ENCODE measurements around the gene AP1S3. TPM values are rescaled to one million over a fixed set of nuclear protein-coding genes. Genes with fewer than 3 reads are reported as not detected.
"Not testable (repeated sequence)": the region's sequence is repeated elsewhere in the genome, so short reads cannot be mapped to it uniquely, and the experiment has no call there.

AP1S3 gene
- total RNA-seq, 2 donors from 2014 or later = 2.2 to 3.5 TPM

DNA sequence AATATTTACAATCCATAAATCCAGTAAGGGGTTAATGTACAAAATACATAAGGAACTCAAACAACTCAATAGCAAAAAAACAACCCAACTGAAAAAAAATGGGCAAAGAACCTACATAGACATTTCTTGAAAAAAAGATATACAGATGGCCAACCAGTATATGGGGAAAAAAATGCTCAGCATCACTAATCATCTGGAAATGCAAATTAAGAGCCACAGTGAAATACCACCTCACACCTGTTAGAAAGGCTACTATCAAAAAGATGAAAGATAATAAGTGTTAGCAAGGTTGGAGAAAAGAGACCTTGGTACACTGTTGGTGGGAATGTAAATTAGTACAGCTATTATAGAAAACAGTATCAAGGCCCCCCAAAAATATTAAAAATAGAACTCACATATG lies 14.6 kb downstream of the AP1S3 start:
- Histone ChIP-seq H3K27me3 (no peaks in the 10 kb centered on the region), H3K27ac (no peak overlapping the region), H3K4me1 (no peaks in the 10 kb centered on the region), H3K4me3 (no peak overlapping the region), H3K36me3 (no peaks in the 10 kb centered on the region), H3K9me3 (no peaks in the 10 kb centered on the region)
- TF ChIP-seq, protein P1, sequence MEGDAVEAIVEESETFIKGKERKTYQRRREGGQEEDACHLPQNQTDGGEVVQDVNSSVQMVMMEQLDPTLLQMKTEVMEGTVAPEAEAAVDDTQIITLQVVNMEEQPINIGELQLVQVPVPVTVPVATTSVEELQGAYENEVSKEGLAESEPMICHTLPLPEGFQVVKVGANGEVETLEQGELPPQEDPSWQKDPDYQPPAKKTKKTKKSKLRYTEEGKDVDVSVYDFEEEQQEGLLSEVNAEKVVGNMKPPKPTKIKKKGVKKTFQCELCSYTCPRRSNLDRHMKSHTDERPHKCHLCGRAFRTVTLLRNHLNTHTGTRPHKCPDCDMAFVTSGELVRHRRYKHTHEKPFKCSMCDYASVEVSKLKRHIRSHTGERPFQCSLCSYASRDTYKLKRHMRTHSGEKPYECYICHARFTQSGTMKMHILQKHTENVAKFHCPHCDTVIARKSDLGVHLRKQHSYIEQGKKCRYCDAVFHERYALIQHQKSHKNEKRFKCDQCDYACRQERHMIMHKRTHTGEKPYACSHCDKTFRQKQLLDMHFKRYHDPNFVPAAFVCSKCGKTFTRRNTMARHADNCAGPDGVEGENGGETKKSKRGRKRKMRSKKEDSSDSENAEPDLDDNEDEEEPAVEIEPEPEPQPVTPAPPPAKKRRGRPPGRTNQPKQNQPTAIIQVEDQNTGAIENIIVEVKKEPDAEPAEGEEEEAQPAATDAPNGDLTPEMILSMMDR (IDR thresholded peaks at IDR 0.05) = no peak
- DNase-seq (ENCODE audit: low spot score) = no peak

DNA sequence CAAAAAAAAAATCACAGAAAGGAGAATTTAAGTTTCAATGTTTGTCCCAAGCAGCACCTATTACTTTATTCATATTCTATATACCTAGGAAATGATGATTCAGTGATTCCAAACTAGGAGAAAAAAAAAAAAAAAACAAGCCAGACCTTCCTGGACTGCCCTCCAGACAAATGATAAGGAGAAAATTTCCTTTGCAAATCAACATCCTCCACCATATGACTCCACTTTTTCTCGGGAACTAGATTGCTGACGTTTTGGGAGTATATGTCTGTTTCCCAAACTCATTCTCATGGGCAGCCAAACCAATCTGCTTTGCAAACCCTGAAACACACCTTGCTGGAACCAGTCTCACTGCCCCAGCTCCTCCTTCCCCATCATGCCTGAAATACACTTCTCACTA lies 16.8 kb downstream of the AP1S3 start:
- TF ChIP-seq, protein P1 (IDR thresholded peaks at IDR 0.05) = no peak
- DNase-seq (ENCODE audit: low spot score) = no peak
- H3K27me3 ChIP-seq = no peaks in the 10 kb centered on the region
- no peak overlapping the region for H3K4me3 ChIP-seq
- H3K27ac ChIP-seq = no peak overlapping the region
- H3K36me3 ChIP-seq = no peaks in the 10 kb centered on the region
- H3K4me1 ChIP-seq = no peaks in the 10 kb centered on the region
- H3K9me3 ChIP-seq = no peaks in the 10 kb centered on the region

DNA sequence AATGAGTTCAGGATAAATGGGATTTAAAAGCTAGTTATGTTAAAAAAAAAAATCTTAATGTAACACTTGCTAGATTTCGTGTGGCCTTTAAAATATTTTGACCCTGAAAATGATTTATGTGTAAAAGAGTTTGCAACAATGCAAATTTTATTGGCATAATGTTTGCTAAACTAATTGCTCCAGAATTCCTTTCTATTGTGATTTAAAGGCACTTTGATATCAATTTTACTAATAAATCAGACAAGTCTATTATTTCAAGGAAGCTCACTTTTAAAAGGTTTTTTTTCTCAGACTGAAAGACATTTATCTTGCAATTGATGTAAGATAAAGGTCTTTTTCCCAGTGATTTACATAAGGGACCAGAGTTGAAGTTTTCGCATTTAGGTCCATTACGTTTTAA lies 17.5 kb downstream of the AP1S3 start:
- H3K27me3 ChIP-seq = no peaks in the 10 kb centered on the region
- no peak overlapping the region for H3K27ac ChIP-seq
- no peak for DNase-seq (ENCODE audit: low spot score)
- H3K36me3 ChIP-seq = no peaks in the 10 kb centered on the region
- TF ChIP-seq, protein P1 (IDR thresholded peaks at IDR 0.05) = no peak
- H3K9me3 ChIP-seq = no peaks in the 10 kb centered on the region
- no peaks in the 10 kb centered on the region for H3K4me1 ChIP-seq
- H3K4me3 ChIP-seq = no peak overlapping the region

DNA sequence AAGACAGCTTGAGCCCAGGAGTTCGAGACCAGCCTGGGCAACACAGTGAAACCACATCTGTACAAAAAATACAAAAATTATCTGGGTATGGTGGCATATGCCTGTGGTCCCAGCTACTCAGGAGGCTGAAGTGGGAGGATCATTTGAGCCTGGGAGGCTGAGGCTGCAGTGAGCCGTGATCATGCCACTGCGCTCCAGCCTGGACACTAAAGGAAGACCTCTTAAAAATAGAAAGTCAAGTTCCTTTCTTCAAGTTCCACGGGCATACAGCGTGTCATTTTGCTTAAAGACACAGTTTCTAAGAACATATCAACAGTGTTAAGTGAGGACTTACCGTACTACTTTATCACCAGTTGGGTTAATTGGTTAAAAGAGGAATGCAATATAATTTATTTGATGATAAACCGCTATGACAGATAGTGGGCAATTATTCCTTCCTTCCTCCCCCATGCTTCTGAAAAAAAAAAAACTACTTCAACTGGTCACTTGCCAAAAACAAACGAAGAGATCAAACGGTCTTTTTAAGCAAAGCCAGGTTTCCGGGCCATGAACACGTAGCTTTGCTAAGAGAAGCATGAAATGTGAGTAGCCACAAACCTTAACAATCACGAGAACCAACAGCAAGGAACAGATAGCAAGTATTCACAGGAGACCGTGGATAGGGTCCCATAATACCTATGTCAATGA lies 21.4 kb downstream of the AP1S3 start:
- no peak for DNase-seq (ENCODE audit: low spot score)

DNA sequence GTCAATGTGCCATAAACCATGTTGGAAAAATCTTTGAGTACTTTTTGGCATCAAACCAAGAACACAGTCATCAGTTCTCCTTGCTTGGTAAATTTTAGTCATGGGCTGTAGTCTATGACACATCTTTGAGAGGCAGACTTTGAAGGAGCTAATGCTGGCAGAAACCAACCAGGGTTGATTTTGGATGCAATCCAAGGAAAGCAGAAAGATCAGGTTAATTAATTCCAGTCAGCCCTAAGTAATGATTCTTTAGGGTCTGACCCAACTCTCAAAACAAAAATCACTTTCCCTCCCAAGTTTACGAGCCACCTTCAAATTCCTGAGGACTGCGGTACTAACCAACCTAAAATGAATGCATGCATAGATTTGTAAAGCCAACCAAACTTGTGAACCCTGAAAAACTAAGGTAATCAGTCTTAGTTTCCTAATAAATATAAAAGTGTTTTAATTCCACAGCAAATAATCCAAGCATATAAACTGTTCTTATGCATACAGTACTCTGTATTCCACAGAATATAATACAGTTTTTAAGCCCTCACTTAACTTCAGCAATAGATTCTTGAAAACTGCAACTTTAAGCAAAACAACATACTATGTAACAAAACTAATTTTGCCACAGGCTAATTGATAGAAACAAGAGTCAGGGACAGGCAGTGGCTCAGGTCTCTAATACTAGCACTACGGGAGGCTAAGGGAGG lies 22.0 kb downstream of the AP1S3 start:
- H3K27ac ChIP-seq = no peak overlapping the region
- no peak overlapping the region for H3K4me3 ChIP-seq
- no peaks in the 10 kb centered on the region for H3K9me3 ChIP-seq
- no peaks in the 10 kb centered on the region for H3K36me3 ChIP-seq
- TF ChIP-seq, protein P1 (IDR thresholded peaks at IDR 0.05) = no peak
- no peaks in the 10 kb centered on the region for H3K4me1 ChIP-seq
- H3K27me3 ChIP-seq = no peaks in the 10 kb centered on the region
- DNase-seq (ENCODE audit: low spot score) = no peak

More for the DNA sequence above, 21.4 kb downstream of the AP1S3 start:
- no peaks in the 10 kb centered on the region for H3K9me3 ChIP-seq
- H3K4me1 ChIP-seq = no peaks in the 10 kb centered on the region
- TF ChIP-seq, protein P1 (IDR thresholded peaks at IDR 0.05) = no peak
- no peaks in the 10 kb centered on the region for H3K27me3 ChIP-seq
- no peak overlapping the region for H3K4me3 ChIP-seq
- H3K27ac ChIP-seq = no peak overlapping the region
- H3K36me3 ChIP-seq = no peaks in the 10 kb centered on the region

DNA sequence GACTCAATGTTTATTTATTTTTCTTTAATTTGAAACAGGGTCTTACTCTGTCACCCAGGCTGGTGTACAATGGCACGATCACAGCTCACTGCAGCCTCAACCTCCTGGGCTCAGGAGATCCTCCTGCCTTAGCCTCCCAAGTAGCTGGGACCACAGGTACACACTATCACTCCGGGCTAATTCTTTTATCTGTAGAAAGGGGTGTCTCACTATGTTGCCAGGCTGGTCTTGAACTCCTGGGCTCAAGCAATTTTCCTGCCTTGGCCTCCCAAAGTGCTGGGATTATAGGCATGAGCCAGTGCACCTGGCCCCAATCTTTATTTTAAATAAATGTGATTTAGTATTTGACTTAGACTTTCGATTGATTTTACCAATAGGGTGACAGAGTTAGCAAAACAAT lies 22.6 kb downstream of the AP1S3 start:
- not testable (repeated sequence) for H3K4me3 ChIP-seq; H3K27ac ChIP-seq; DNase-seq (ENCODE audit: low spot score)

More for the DNA sequence above, 22.6 kb downstream of the AP1S3 start:
- not testable (repeated sequence) for H3K4me1 ChIP-seq, H3K36me3 ChIP-seq, H3K27me3 ChIP-seq, H3K9me3 ChIP-seq
